HepG2 (cell line): ENCODE data around the gene MAP2K2. TPM values are rescaled to one million over a fixed set of nuclear protein-coding genes. Genes with fewer than 3 reads are reported as not detected.
A peak's percentile ranks its signal among the peaks of the same experiment; 100 is the strongest.

Source experiments
- ATAC-seq: fragments of 200-7000 bp; cut with Tn5 transposase; 3 replicates; pipeline ENCODE4 v1.9.1; 2020; ENCODE audit warnings: mild to moderate bottlenecking, moderate library complexity
- BruUV-seq: library from RNA; stranded (reverse); fragments of 400-500 nt; replicated peaks from 2 replicates; lab custom pipeline; 2021; lab: Mats Ljungman, UMichigan
- CTCF ChIA-PET: fragments of 300-600 bp; formaldehyde crosslinking; extraction: SDS; loops from one replicate; lab custom pipeline; 2021; ENCODE audit warnings: low total read pairs, inconsistent platforms, low intra/inter-chr PET ratio; lab: Yijun Ruan, JAX
- POLR2A ChIA-PET: fragments of 350-600 bp; sonication (Branson Sonifier 250); formaldehyde crosslinking; loops from one replicate; lab custom pipeline; 2020; ENCODE audit warnings: antibody characterized with exemption, inconsistent platforms; lab: Yijun Ruan, JAX
- DNase-seq: peaks from one replicate; pipeline ENCODE4 v3.0.0-alpha.2; 2015; ENCODE audit warnings: low spot score
- FAIRE-seq: peaks from 3 replicates; lab custom pipeline; 2011; peaks lifted over from hg19 to GRCh38; lab: Jason Lieb, UNC
- H2AFZ ChIP-seq: one replicate; pipeline ENCODE4 v1.6.1; 2011; ENCODE audit warnings: low read length, inconsistent platforms
- H3K27ac ChIP-seq: fragments of 300-600 bp; 3 replicates; pipeline ENCODE4 v1.8.0; 2011; ENCODE audit warnings: mixed run types, mild to moderate bottlenecking, mixed read lengths, low read length, inconsistent platforms; ENCODE audit not compliant: insufficient read depth; ENCODE audit errors: extremely low read length
- H3K27me3 ChIP-seq, 2 experiments: fragments of 200-600 bp in 1 of 2; 2 replicates in 1 of 2; 3 replicates in 1 of 2; pipeline versions ENCODE4 v1.6.0 to v1.8.0; 2011; ENCODE audit warnings: low read length in 2 of 2, mild to moderate bottlenecking in 2 of 2, moderate library complexity in 2 of 2, inconsistent platforms in 1 of 2; ENCODE audit not compliant: insufficient read depth in 2 of 2, control insufficient read depth in 1 of 2
- H3K36me3 ChIP-seq, 2 experiments: fragments of 200-600 bp in 1 of 2; replicated peaks in 1 of 2; 2 replicates in 1 of 2; 3 replicates in 1 of 2; pipeline versions ENCODE4 v1.5.1 to v1.8.0; 2011; ENCODE audit warnings: low read length in 2 of 2, inconsistent platforms in 1 of 2; ENCODE audit not compliant: insufficient read depth in 2 of 2, control insufficient read depth in 1 of 2
- H3K4me1 ChIP-seq: 2 replicates; pipeline ENCODE4 v1.5.1; 2012; ENCODE audit warnings: low read length, inconsistent platforms; ENCODE audit not compliant: insufficient read depth
- H3K4me2 ChIP-seq: 2 replicates; pipeline ENCODE4 v1.6.0; 2011; ENCODE audit warnings: low read depth, low read length, inconsistent platforms
- H3K4me3 ChIP-seq, 3 experiments: fragments of 200-600 bp in 1 of 3; sonication (generic), shearing (Covaris generic) in 1 of 3; replicated peaks in 1 of 3; 2 replicates each; pipeline ENCODE4 v1.5.1; 2011 to 2016; ENCODE audit warnings: low read length in 3 of 3, inconsistent platforms in 2 of 3, low read depth in 2 of 3, mild to moderate bottlenecking in 2 of 3, control low read depth in 1 of 3, mixed read lengths in 1 of 3; ENCODE audit not compliant: insufficient read depth in 1 of 3
- H3K79me2 ChIP-seq: one replicate; pipeline ENCODE4 v1.6.1; 2011; ENCODE audit warnings: low read length, inconsistent platforms; ENCODE audit not compliant: insufficient read depth
- H3K9ac ChIP-seq: 2 replicates; pipeline ENCODE4 v1.6.0; 2011; ENCODE audit warnings: mild to moderate bottlenecking, low read depth, low read length, inconsistent platforms; ENCODE audit not compliant: insufficient read depth
- H3K9me3 ChIP-seq: 2 replicates; pipeline ENCODE4 v1.5.1; 2012; ENCODE audit warnings: mild to moderate bottlenecking, low read length
- H4K20me1 ChIP-seq: 2 replicates; pipeline ENCODE4 v1.6.0; 2011; ENCODE audit warnings: inconsistent platforms, mild to moderate bottlenecking, low read length, moderate library complexity; ENCODE audit not compliant: insufficient read depth
- AHR ChIP-seq: IDR thresholded peaks from 2 replicates; pipeline ENCODE4 v1.6.1; 2018; ENCODE audit warnings: missing genetic modification reagents, missing compliant biosample characterization
- NR2C2 ChIP-seq: sonication (generic); formaldehyde crosslinking; IDR thresholded peaks from 2 replicates; pipeline ENCODE4 v1.4.0; 2020; ENCODE audit warnings: missing genetic modification reagents, mild to moderate bottlenecking, moderate library complexity, borderline replicate concordance
- NR2F6 ChIP-seq, 2 experiments: IDR thresholded peaks; 2 replicates each; pipeline ENCODE4 v1.6.1; 2016; ENCODE audit warnings: antibody characterized with exemption in 1 of 2, mild to moderate bottlenecking in 1 of 2
- RARA ChIP-seq: IDR thresholded peaks from 2 replicates; pipeline ENCODE4 v1.6.1; 2016; ENCODE audit warnings: missing genetic modification reagents, missing compliant biosample characterization
- ZBTB26 ChIP-seq: IDR thresholded peaks from 2 replicates; pipeline ENCODE4 v1.6.1; 2016; ENCODE audit warnings: missing compliant biosample characterization, missing genetic modification reagents, borderline replicate concordance
- ZFP36L1 ChIP-seq: sonication (generic); formaldehyde crosslinking; IDR thresholded peaks from 2 replicates; pipeline ENCODE4 v1.8.0; 2022; ENCODE audit warnings: mild to moderate bottlenecking, missing genetic modification reagents, moderate library complexity
- ZKSCAN1 ChIP-seq: fragments of 150-350 bp; IDR thresholded peaks from 2 replicates; pipeline ENCODE4 v1.6.1; 2014; ENCODE audit warnings: low read length
- ZMYM3 ChIP-seq: sonication (generic); formaldehyde crosslinking; IDR thresholded peaks from 2 replicates; pipeline ENCODE4 v1.5.1; 2020; ENCODE audit warnings: mild to moderate bottlenecking, missing genetic modification reagents
- ZNF674 ChIP-seq: sonication (generic); formaldehyde crosslinking; IDR thresholded peaks from 2 replicates; pipeline ENCODE4 v1.5.0; 2020; ENCODE audit warnings: low read depth, mild to moderate bottlenecking, missing genetic modification reagents
- ZNF687 ChIP-seq: sonication (generic); formaldehyde crosslinking; IDR thresholded peaks from 2 replicates; pipeline ENCODE4 v1.5.1; 2020; ENCODE audit warnings: mild to moderate bottlenecking, missing genetic modification reagents, moderate library complexity
- WGBS: methylation state at CpG from one replicate; pipeline ENCODE4 v1.1.6; 2017; ENCODE audit warnings: low lambda C conversion rate; 5-methylcytosine and 5-hydroxymethylcytosine counted together
- in situ Hi-C: cut with HindIII; loops from 2 replicates; pipeline ENCODE4 v1.10.0; 2017; ENCODE audit warnings: low pct_unique_long_range_greater_than_20kb; ENCODE audit not compliant: extremely low pct_ligation_motif_present
- intact Hi-C: fragments of 100-400 bp; cut with micrococcal nuclease; formaldehyde crosslinking; loops from one replicate; pipeline ENCODE4 v1.10.0; 2022; ENCODE audit not compliant: unreplicated experiment
- polyA plus RNA-seq, 8 experiments: library from polyadenylated mRNA; depleted of rRNA in 3 of 8; stranded (reverse) in 7 of 8; unstranded in 1 of 8; fragments of >200 nt; fragmentation: Illumina TruSeq in 4 of 8; extraction: Trizol in 4 of 8; gene quantifications; 2 replicates each; pipeline versions ENCODE4 v1.2.1 to v1.2.3, GENCODE V29; 2011 to 2016; ENCODE audit warnings: low read depth in 4 of 8, missing spikeins in 1 of 8, mixed read lengths in 1 of 8; ENCODE audit not compliant: insufficient read depth in 1 of 8
- total RNA-seq, 5 experiments: library from RNA; depleted of rRNA; stranded (reverse); fragments of >200 nt; fragmentation: Illumina TruSeq; extraction: Trizol; gene quantifications; 2 replicates each; pipeline ENCODE4 v1.2.3, GENCODE V29; 2016; ENCODE audit warnings: low read depth in 1 of 5
- TF ChIP-seq, protein P1 (sequence below): IDR thresholded peaks from 2 replicates; pipeline ENCODE4 v1.6.1; 2016; ENCODE audit warnings: mild to moderate bottlenecking, missing biosample characterization, missing genetic modification reagents

The MAP2K2 gene
- total and polyA plus RNA-seq, 2 of the 13 experiments (the other 11 are each of a cell fraction or from before 2014, with no cell fraction given): 70.3 to 80.9 TPM

DNA sequence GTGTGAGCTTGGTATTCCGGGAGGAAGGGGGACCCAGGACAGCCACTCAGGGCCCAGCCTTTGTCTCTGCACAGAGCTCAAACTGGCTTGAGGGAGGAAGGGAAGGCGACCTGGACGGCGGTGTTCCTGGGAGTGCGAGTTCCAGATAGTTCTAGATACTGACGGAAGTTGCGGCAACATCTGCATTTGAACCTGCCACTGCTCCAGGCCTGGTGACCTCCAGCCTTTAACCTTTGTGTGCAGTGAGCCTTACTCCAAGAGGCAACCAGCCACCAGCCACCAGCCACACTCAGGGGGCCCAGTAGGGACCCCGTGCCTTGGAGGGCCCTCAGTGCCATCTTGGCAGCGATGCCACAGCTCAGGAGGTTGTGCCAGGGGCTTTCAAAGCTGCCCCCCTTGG is 41.8 kb downstream of the MAP2K2 start:
- TF ChIP-seq AHR (CRISPR knock-in tag) (no peak), ZBTB26 (CRISPR knock-in tag) (peak; percentile 79; the same call in 1 of the 2 replicates), RARA (CRISPR knock-in tag) (0 out of 2 replicates have a peak, but pooled peaks have one; percentile 11), ZNF674 (CRISPR knock-in tag) (no peak), ZNF687 (CRISPR knock-in tag) (peak; percentile 58), ZFP36L1 (CRISPR knock-in tag) (no peak), NR2C2 (CRISPR knock-in tag) (peak; percentile 77), NR2F6 (IDR thresholded peaks at IDR 0.05) (peak; percentile 25; the same call in 1 of the 2 replicates), NR2F6 (CRISPR knock-in tag; IDR thresholded peaks at IDR 0.05) (0 out of 2 replicates have a peak, but pooled peaks have one; percentile 42), ZMYM3 (CRISPR knock-in tag) (0 out of 2 replicates have a peak, but pooled peaks have one; percentile 19), ZKSCAN1 (no peak)
- TF ChIP-seq, protein P1, sequence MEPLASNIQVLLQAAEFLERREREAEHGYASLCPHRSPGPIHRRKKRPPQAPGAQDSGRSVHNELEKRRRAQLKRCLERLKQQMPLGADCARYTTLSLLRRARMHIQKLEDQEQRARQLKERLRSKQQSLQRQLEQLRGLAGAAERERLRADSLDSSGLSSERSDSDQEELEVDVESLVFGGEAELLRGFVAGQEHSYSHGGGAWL: 0 out of 2 replicates have a peak, but pooled peaks have one; percentile 19
- Histone ChIP-seq H3K9me3 (no peaks in the 10 kb centered on the region), H3K27ac (no peak overlapping the region), H3K27me3 (no peaks in the 10 kb centered on the region), H3K4me3 (peak overlapping the region in 1 of 3 experiments; percentile 33; a peak in 1 of 6 replicates), H2AFZ (no peak overlapping the region), H4K20me1 (no peaks in the 10 kb centered on the region), H3K36me3 (no peaks in the 10 kb centered on the region), H3K4me1 (peaks cover 62% of the 10 kb centered on the region), H3K79me2 (no peaks in the 10 kb centered on the region), H3K4me2 (peak overlapping the region; percentile 27; the same call in 1 of the 2 replicates), H3K9ac (0 out of 2 replicates have a peak overlapping the region, but pooled peaks have one; percentile 15)
- in situ Hi-C loops: no loop called here
- 12% methylated on average over 7 of the region's 9 CpGs for WGBS
- no TSS peak for BruUV-seq
- DNase-seq (no peak), ATAC-seq (peak; percentile 11), FAIRE-seq (no peak)
- intact Hi-C loops: no loop called here
- ChIA-PET CTCF (no interaction called here), POLR2A (no interaction called here)
